GM21390 (cell line): Measurements from ENCODE around the gene TAAR1.
"Not testable (repeated sequence)": the region's sequence is repeated elsewhere in the genome, so short reads cannot be mapped to it uniquely, and the experiment has no call there.

Experiments
- ATAC-seq: cut with Tn5 transposase; IDR thresholded peaks from one replicate; pipeline ENCODE4 v1.9.1; 2021; ENCODE audit not compliant: unreplicated experiment

Gene TAAR1

DNA sequence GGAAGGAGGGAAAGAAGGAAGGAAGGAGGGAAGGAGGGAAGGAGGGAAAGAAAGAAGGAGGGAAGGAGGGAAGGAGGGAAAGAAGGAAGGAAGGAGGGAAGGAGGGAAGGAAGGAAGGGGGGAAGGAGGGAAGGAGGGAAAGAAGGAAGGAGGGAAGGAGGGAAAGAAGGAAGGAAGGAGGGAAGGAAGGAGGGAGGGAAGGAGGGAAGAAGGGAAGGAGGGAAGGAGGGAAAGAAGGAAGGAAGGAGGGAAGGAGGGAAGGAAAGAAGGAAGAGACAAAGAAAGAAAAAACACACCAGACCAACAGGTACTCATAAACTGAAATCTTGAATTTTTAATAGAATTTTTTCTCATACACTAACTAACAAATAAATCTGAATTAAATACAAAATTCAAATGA lies 58.1 kb downstream of the TAAR1 start:
- not testable (repeated sequence) for ATAC-seq

DNA sequence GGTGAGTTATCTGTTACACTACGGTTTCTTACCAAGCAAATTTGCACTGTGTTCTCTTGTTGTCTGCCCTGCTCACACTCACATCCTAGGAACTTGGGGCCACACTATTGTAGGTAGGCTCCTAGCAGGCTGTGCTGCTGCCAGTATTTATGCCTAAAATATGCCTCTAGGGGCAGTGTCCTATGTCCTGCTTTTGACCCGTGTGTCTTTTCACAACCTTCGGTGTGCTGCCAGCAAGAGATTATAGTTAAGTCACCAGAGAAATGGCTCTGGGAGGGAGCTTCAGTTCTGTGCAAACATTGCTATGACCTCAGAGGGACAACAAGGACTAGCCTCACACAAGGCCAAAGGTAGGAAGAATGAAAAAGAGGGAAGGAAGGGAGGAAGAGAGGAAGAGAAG lies 60.5 kb downstream of the TAAR1 start:
- peak; percentile 90 for ATAC-seq

- ATAC-seq = no peak
These were observed 62.8 kb downstream of the TAAR1 start for GRCh38 chr6:132596201-132596600.
